HG02885 (cell line): ENCODE measurements around the gene SLC37A4.
A peak's percentile ranks its signal among the peaks of the same experiment; 100 is the strongest.
"Not testable (repeated sequence)": the region's sequence is repeated elsewhere in the genome, so short reads cannot be mapped to it uniquely, and the experiment has no call there.

Experiments used
- ATAC-seq: cut with Tn5 transposase; IDR thresholded peaks from one replicate; pipeline ENCODE4 v1.9.1; 2021; ENCODE audit warnings: mild to moderate bottlenecking; ENCODE audit not compliant: unreplicated experiment, poor library complexity

The SLC37A4 gene

DNA sequence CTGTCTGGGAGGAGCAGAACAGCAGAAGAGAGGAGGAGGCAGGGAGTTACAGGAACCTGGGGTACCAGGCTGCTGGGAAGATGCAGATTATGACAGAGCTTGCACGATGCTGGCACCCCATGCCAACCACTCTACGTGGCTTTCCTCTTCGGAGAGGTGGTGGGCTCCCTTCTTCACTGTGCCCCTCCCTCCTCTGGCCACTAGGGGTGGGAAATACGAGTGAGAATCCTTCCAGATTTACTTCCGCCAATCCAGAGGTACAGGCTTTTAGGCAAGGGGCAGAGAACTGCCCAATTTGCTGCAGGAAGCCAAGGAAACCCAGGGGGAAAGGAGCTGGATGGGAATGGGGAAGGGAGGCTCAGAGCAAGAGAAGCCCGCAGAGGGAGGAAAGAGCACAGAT lies 14.0 kb upstream of the SLC37A4 start:
- ATAC-seq, result no peak

DNA sequence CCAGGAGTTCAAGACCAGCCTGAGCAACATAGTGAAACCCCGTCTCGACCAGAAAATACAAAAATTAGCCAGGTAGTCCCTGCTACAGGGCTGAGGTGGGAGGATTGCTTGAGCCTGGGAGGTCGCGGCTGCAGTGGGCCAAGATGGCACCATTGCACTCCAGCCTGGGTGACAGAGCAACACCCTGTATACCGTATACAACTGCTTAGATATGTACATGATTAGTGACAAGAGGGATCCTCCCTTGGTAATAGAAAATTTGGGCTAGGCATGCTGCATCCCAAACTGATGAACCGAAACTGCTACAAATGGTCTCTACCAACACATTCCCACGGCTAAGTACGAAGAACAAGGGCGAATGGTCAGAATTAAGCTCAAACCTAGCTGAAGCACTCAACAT lies 12.2 kb upstream of the SLC37A4 start:
- no peak for ATAC-seq

DNA sequence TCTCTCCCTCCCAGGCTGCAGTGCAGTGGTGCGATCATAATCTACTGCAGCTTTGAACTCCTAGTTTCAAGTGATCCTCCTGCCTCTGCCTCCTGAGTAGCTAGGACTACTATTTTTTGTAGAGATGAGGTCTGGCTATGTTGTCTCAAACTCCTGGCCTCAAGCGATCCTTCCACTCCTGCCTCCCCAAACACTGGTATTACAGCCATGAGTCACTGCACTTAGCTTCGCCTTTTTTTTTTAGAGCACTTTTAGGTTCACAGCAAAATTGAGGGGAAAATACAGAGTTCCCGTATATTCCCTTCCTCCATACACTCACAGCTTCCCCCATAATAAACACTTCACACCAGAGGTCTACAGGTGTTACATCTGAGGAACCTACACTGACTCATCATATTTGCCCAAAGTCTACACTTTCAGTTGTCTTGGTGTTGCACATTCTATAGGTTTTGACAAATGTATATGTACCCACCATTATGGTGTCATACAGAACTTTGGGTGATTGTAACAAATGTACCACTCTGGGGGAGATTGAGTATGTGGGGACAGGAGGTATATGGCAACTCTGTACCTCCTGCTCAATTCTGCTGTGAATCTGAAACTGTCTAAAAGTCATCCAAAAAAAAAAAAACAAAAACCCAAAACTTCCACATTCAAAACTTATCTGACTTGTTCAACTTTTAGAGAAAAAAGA lies 11.3 kb upstream of the SLC37A4 start:
- no peak for ATAC-seq

DNA sequence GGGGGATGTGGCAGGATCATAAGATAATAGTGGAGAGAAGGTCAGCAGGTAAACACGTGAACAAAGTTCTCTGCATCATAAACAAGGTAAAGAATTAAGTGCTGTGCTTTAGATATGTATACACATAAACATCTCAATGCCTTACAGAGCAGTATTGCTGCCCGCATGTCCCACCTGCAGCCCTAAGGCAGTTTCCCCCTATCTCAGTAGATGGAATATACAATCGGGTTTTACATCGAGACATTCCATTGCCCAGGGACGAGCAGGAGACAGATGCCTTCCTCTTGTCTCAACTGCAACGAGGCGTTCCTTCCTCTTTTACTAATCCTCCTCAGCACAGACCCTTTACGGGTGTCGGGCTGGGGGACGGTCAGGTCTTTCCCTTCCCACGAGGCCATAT lies 8.8 kb upstream of the SLC37A4 start:
- ATAC-seq, result not testable (repeated sequence)

- ATAC-seq, result no peak
These were observed 8.2 kb upstream of the SLC37A4 start for GRCh38 chr11:119038884-119039283.

- ATAC-seq, result no peak
These were observed 4.1 kb upstream of the SLC37A4 start for GRCh38 chr11:119034813-119035212.

DNA sequence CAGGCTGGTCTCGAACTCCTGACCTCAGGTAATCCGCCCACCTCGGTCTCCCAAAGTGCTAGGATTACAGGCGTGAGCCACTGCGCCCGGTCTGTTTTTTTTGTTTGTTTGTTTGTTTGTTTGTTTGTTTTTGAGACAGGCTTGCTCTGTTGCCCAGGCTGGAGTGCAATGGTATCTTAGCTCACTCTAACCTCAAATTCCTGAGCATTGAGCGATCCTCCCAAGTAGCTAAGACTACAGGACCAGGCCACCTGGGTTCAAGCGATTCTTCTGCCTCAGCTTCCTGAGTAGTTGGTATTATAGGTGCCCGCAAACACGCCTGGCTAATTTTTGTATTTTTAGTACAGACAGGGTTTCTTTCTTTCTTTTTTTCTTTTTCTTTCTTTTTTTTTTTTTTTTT lies 2.7 kb upstream of the SLC37A4 start:
- ATAC-seq, result not testable (repeated sequence)

GRCh38 chr11:119031912-119032280 lies 1.2 kb upstream of the SLC37A4 start:
- no peak for ATAC-seq

- peak; percentile 20 for ATAC-seq
These were observed 698 bp downstream of the SLC37A4 start for GRCh38 chr11:119030029-119030328.

DNA sequence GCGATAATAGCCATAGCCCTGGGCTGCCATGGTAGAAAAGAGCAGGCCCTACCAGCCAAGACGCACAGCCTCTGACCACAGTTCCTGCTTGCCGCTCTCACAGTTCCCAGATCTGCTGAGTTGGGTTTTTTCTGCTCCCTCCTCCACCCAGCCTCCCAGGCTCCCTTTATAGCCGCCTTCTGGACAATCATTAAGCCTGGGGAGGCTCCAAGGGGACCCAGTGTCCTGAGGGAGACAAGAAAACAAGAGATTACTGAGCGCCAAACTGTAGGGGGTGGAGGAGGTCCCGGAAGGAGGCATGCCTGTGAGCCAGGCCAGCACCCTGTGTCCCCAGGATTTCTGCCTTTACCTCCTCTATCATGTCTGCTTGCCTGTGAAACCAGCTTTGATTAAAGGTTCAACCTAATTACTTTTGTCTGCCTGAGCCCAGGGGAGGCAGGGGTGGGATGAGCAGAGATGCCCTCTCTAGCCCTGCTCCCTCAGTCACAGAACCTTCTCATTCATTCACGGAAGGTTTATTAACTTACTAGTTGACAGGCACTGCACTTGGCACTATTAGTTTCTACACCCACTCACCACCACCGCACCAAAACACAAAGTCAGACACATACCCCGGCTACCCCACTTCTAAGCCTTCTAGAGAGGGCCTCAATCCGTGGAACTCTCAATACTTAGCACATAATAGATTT lies 1.2 kb downstream of the SLC37A4 start:
- peak; percentile 1 for ATAC-seq

DNA sequence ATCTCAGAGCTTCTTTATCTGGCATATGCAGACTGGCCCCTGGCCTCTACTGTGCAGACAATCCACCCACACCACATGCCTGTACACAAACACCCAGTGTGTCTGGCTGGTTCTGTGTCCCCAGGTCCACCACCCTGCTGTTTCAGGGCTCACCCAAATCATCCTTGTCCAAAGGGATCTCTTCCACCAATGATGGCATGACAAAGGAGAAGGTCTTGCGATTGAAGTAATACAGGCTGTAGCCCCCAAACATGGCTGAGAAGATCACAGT lies 1.7 kb downstream of the SLC37A4 start:
- no peak for ATAC-seq

DNA sequence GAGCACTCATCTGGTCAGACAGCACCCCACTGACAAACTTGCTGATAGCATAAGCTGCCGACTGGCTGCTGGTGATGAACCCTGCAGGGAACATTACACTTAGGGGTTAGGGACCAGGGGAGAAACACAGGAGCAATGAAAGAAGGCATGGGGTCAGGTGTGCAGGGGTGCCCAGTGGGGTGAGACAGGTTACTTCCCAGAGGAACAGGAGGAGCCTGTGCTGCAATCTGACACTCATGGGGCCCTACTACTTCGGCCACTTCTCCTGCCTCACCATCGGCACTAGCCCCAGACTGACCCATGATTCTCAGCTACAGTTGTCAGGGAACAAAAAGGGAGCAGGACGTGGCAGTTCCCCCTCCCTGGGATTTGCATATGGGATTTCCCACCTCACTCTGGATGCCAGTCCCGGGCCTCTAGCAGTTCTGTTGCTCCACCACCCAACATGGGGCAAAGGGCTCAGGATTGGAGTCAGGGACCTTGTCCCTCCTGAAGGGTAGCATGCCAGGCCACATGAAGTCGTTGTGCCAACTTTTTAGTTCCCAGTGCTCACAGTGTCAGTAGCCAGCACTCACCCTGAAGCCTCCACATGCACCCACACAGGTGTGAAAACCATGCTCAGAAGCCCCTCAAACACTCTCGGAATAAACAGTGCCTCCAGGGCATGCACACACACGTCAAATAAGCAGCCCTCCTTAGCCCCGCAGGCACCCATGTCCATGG lies 2.2 kb downstream of the SLC37A4 start:
- no peak for ATAC-seq

- no peak for ATAC-seq
These were observed 2.9 kb downstream of the SLC37A4 start for GRCh38 chr11:119027561-119028345.

GRCh38 chr11:119026970-119027369 lies 3.7 kb downstream of the SLC37A4 start:
- ATAC-seq, result no peak

DNA sequence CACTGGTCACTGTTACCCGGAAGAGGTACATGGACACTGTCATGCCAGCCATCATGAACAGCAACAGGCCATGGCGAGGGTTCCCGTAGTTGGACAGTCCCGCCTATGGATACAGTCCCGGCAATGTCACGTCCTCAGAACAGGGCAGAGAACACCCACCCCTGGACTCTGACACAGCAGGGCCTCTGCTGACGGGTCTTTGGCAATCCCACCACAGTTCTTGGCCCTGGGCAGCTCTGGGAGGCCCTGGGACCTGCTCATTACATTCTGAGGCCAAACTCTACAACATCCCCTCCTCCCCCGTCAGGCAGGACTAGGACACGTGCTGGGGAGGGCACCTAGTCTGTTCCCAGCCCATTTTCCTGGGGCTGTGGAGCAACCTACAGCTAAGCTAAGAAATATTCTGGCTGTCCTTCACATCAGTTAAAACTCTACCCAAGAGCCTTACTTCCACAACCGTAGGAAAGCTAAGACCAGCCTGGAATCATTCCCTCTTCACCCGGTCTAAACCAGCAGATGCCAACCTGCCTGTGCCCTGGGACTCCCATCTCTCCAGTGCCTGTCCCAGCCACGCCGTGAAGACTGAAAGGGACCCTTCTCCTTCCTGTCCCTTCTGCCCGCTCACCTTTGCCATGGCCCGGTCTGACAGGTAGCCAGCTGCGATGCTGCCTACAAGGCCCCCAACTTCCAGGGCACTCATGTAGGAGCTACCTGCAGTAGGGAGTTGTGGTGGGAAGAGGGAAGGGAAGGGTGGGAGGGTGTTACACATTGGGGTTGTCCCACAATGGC lies 4.5 kb downstream of the SLC37A4 start:
- no peak for ATAC-seq

- no peak for ATAC-seq
These were observed 5.1 kb downstream of the SLC37A4 start for GRCh38 chr11:119025541-119025940.

- no peak for ATAC-seq
These were observed 5.6 kb downstream of the SLC37A4 start for GRCh38 chr11:119025099-119025473.

GRCh38 chr11:119024430-119025098 lies 6.1 kb downstream of the SLC37A4 start:
- ATAC-seq, result no peak

GRCh38 chr11:119023741-119024140 lies 6.9 kb downstream of the SLC37A4 start:
- ATAC-seq, result no peak

- ATAC-seq, result no peak
These were observed 9.0 kb downstream of the SLC37A4 start for GRCh38 chr11:119021631-119022030.
